Limb (tissue), 2 donors: ENCODE measurements around the gene SFT2D3.
"Not testable (repeated sequence)": the region's sequence is repeated elsewhere in the genome, so short reads cannot be mapped to it uniquely, and the experiment has no call there.

Experiments used
- DNase-seq, 2 donors: peaks; one replicate each; pipeline ENCODE4 v3.0.0-alpha.2; 2016; ENCODE audit errors: extremely low spot score in 2 of 2

SFT2D3 gene

GRCh38 chr2:127740665-127741288, 39.5 kb downstream of the SFT2D3 start:
- DNase-seq: no peak

GRCh38 chr2:127743477-127744026, 42.3 kb downstream of the SFT2D3 start:
- no peak for DNase-seq

GRCh38 chr2:127747621-127748020, 46.3 kb downstream of the SFT2D3 start:
- no peak for DNase-seq

- not testable (repeated sequence) for DNase-seq
Observed at GRCh38 chr2:127749537-127749936, 48.2 kb downstream of the SFT2D3 start.

- no peak for DNase-seq
Observed at GRCh38 chr2:127753374-127753773, 52.1 kb downstream of the SFT2D3 start.

GRCh38 chr2:127754186-127754585, 52.9 kb downstream of the SFT2D3 start:
- no peak for DNase-seq
